Brain microvascular endothelial cell (primary cell): ENCODE data around the gene DBH.

ENCODE experiments used
- DNase-seq: peaks from one replicate; pipeline ENCODE4 v3.0.0-alpha.2; 2020
- H3K27ac ChIP-seq: fragments of 250-450 bp; sonication (Bioruptor Pico); 2 replicates; pipeline ENCODE4 v1.5.1; 2020; ENCODE audit warnings: mild to moderate bottlenecking, moderate library complexity
- H3K27me3 ChIP-seq: fragments of 250-450 bp; sonication (Bioruptor Pico); replicated peaks from 2 replicates; pipeline ENCODE4 v1.5.1; 2020; ENCODE audit warnings: mild to moderate bottlenecking
- H3K36me3 ChIP-seq: fragments of 250-450 bp; sonication (Bioruptor Pico); replicated peaks from 2 replicates; pipeline ENCODE4 v1.5.1; 2020; ENCODE audit warnings: mild to moderate bottlenecking
- H3K4me3 ChIP-seq: 2 replicates; pipeline ENCODE4 v1.5.1; 2011; ENCODE audit warnings: low read depth, mild to moderate bottlenecking, control low read depth, low read length, moderate library complexity
- in situ Hi-C: cut with HindIII; loops from 2 replicates; pipeline ENCODE4 v1.10.0; 2017; ENCODE audit warnings: low sequenced_read_pairs, low pct_ligation_motif_present
- TF ChIP-seq, protein P1 (sequence below): IDR thresholded peaks from 2 replicates; pipeline ENCODE4 v1.5.1; 2011; ENCODE audit warnings: low read depth, mild to moderate bottlenecking, moderate library complexity, low read length, control low read depth, inconsistent platforms; ENCODE audit errors: missing control alignments

Gene DBH

GRCh38 chr9:133700819-133701320 lies 64.7 kb downstream of the DBH start:
- TF ChIP-seq, protein P1, sequence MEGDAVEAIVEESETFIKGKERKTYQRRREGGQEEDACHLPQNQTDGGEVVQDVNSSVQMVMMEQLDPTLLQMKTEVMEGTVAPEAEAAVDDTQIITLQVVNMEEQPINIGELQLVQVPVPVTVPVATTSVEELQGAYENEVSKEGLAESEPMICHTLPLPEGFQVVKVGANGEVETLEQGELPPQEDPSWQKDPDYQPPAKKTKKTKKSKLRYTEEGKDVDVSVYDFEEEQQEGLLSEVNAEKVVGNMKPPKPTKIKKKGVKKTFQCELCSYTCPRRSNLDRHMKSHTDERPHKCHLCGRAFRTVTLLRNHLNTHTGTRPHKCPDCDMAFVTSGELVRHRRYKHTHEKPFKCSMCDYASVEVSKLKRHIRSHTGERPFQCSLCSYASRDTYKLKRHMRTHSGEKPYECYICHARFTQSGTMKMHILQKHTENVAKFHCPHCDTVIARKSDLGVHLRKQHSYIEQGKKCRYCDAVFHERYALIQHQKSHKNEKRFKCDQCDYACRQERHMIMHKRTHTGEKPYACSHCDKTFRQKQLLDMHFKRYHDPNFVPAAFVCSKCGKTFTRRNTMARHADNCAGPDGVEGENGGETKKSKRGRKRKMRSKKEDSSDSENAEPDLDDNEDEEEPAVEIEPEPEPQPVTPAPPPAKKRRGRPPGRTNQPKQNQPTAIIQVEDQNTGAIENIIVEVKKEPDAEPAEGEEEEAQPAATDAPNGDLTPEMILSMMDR: no peak
- no peaks in the 10 kb centered on the region for H3K36me3 ChIP-seq
- H3K27ac ChIP-seq: no peak overlapping the region
- no peaks in the 10 kb centered on the region for H3K27me3 ChIP-seq
- no peak overlapping the region for H3K4me3 ChIP-seq
- DNase-seq: no peak
- in situ Hi-C loops: no loop called here

DNA sequence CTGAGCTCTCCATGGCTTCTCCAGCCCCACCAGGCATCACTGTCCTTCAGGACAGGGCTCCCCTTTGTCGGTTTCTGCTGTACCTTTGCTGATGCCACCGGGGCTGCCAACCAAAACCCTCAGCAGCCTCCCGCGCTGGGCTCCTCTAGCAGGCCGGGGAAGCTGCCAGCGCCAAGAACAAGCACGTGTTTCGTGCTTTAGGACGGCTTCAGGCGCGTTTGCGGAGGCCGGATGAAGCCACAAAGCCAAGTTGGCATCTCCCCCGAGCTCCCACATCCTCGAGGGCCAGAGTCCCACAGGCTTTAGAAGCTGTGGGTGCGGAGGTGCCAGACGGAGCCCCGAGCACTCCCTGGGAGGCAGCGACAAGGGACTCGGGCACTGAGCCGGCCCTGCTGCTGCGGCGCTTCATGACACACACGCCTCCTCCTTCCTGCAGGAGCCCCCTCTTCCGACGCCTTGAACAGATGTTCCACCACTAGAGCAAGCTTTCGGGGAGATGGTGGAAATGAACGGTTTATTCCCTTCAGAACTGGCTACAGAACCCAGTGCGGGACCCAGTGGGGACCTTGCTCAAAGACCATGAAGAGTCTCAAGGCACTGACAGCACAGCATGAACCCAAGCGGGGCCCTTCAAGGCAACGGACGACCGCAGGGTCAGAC lies 65.3 kb downstream of the DBH start:
- TF ChIP-seq, protein P1: no peak
- DNase-seq: no peak
- no peaks in the 10 kb centered on the region for H3K36me3 ChIP-seq
- in situ Hi-C loops: no loop called here
- no peak overlapping the region for H3K4me3 ChIP-seq
- no peaks in the 10 kb centered on the region for H3K27me3 ChIP-seq
- H3K27ac ChIP-seq: no peak overlapping the region

GRCh38 chr9:133701981-133702797 lies 66.0 kb downstream of the DBH start:
- H3K27me3 ChIP-seq: no peaks in the 10 kb centered on the region

GRCh38 chr9:133702798-133703590 lies 66.8 kb downstream of the DBH start:
- Histone ChIP-seq H3K27me3 (no peaks in the 10 kb centered on the region), H3K27ac (peak overlapping the region; percentile 3), H3K36me3 (no peaks in the 10 kb centered on the region), H3K4me3 (peak overlapping the region; percentile 39)
- TF ChIP-seq, protein P1: no peak
- DNase-seq: no peak
- in situ Hi-C loops: no loop called here

More at GRCh38 chr9:133701981-133702797, 66.0 kb downstream of the DBH start:
- TF ChIP-seq, protein P1: no peak
- Histone ChIP-seq H3K27ac (peak overlapping the region; percentile 3), H3K4me3 (peak overlapping the region; percentile 39), H3K36me3 (no peaks in the 10 kb centered on the region)
- in situ Hi-C loops: no loop called here
- no peak for DNase-seq

DNA sequence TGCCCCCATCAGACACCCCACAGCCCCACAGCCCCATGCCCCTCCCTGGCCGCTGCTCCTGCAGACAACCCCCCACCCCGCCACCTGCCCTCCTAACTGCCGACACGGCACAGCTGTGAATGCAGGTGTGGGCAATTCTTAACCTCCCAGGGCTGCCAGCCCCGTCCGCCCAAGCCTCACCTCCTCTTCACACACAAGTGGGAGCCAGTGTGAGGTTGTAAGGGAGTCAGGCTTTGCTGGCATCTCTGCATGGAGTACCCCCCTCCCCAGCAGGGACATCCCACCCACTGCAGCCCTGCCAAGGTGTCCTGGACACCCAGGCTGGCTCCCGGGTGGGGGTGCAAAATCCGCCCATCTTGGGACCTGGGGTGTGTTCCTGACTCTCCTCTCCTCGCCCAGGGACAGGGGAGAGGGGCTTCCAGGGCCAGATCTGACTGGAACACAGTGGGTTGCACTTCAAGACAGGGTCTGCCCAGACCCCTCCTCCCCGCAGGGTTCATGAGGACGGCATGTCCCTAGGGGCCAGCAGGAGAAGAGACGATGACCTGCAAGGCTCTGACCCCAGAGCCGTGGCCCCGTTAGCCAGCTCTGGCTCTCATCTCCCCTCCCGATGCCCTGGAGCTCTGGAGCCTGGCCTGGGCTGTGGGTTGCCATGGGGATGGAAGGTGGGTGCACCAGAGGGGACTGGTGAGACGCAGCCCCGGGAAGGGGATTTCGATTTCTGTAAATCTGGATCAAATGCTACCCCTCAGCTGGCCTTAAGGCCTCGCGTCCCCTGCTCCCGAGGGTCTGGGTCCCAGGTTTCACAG lies 67.6 kb downstream of the DBH start:
- H3K36me3 ChIP-seq: no peaks in the 10 kb centered on the region
- no peak for DNase-seq
- no peaks in the 10 kb centered on the region for H3K27me3 ChIP-seq
- H3K27ac ChIP-seq: no peak overlapping the region
- TF ChIP-seq, protein P1: no peak
- in situ Hi-C loops: no loop called here
- H3K4me3 ChIP-seq: no peak overlapping the region
